Thoracic aorta (tissue), 2 donors: ENCODE data around the gene BEND6. TPM values are rescaled to one million over a fixed set of nuclear protein-coding genes. Genes with fewer than 3 reads are reported as not detected.

ENCODE experiments used
- ATAC-seq: fragments of 150-250 bp; one replicate; pipeline ENCODE4 v1.8.0; 2017; ENCODE audit warnings: low read depth; ENCODE audit not compliant: insufficient number of reproducible peaks, low FRiP score
- DNase-seq: peaks from one replicate; pipeline ENCODE4 v3.0.0-alpha.2; 2020; ENCODE audit warnings: low spot score
- H3K27ac ChIP-seq, 2 donors: fragments of 200-600 bp; sonication (generic); 1 replicate in 1 of 2; 2 replicates in 1 of 2; pipeline ENCODE4 v1.5.1; 2016; ENCODE audit warnings: mild to moderate bottlenecking in 2 of 2, moderate library complexity in 2 of 2
- H3K27me3 ChIP-seq: fragments of 200-600 bp; sonication (generic); replicated peaks from 2 replicates; pipeline ENCODE4 v1.6.0; 2016; ENCODE audit warnings: mild to moderate bottlenecking; ENCODE audit not compliant: insufficient read depth
- H3K36me3 ChIP-seq: fragments of 200-600 bp; sonication (generic); one replicate; pipeline ENCODE4 v1.5.1; 2016
- H3K4me1 ChIP-seq, 2 donors: fragments of 200-600 bp; sonication (generic); 1 replicate in 1 of 2; 2 replicates in 1 of 2; pipeline versions ENCODE4 v1.5.1 to v1.6.0; 2016; ENCODE audit warnings: low read depth in 2 of 2, mild to moderate bottlenecking in 1 of 2; ENCODE audit not compliant: control insufficient read depth in 1 of 2
- H3K4me3 ChIP-seq: fragments of 200-600 bp; sonication (generic); 2 replicates; pipeline ENCODE4 v1.5.1; 2016; ENCODE audit warnings: mild to moderate bottlenecking
- H3K9me3 ChIP-seq: fragments of 200-600 bp; sonication (generic); 2 replicates; pipeline ENCODE4 v1.5.1; 2016
- CTCF ChIP-seq: fragments of 200-600 bp; sonication (generic); IDR thresholded peaks from one replicate; pipeline ENCODE4 v1.5.1; 2019; ENCODE audit warnings: antibody characterized with exemption
- total RNA-seq, 2 donors: library from RNA; depleted of rRNA; stranded (reverse); fragments of >200 nt; gene quantifications; one replicate each; pipeline versions ENCODE4 v1.1.0 to v1.2.3, GENCODE V29; 2016

Gene BEND6
- total RNA-seq = under 1 TPM; 0.21 to 0.27 TPM

DNA sequence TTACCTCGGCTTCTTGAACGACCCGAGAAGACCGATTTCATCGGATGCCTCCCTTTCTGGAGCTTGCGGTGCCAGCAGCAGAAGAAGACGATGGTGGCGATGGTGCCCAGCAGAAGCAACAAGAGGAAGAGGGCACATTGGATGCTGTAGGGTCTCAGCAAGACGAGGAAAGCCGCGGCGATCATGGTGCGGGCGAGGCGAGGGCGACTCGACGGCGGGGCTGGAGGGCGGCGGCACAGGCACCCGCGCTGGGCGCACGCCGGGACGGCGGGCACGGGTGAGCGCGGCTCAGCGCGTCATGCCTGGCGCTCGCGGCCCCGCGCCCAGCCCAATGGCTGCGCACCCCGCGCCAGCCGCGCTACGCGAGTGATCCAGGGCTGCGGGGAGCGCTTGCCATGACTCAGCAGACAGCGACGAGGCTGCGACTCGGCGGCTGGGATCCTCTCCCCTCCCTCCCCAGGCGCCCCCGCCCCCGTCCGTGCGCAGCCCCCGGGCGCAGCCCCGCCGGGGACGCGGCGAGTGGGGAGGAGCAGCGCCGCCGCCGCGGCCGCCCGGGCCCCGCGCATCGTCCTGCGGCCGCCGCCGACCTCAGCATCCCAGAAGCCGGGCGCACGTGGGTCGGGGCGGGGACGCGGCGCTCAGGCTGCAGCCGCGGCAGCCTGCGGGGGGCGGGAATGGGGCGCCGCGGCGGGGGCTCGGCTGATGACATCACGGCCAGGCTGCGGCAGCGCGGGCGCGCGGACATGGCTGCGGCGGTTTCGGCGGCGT, at the start of gene BEND6:
BEND6 (plus strand) TSS at position 705 of the 768 bp plus-strand sequence. CDS start 26,704 bp downstream, outside the sequence.
- ATAC-seq (peak; percentile 38), DNase-seq (no peak)
- H3K9me3 ChIP-seq = no peaks in the 10 kb centered on the region
- peak within 1 kb of the TSS; percentile 48 to 51 for H3K27ac ChIP-seq
- H3K27me3 ChIP-seq = no peaks in the 10 kb centered on the region
- H3K36me3 ChIP-seq = no peaks in the 10 kb centered on the region
- H3K4me3 ChIP-seq = peak within 1 kb of the TSS; percentile 86
- TF ChIP-seq CTCF = no peak
- H3K4me1 ChIP-seq = peaks cover under 1 to 20% of the 10 kb centered on the region in 2 donors

- no peak for ATAC-seq
- no peaks in the 10 kb centered on the region for H3K27me3 ChIP-seq
- no peak for TF ChIP-seq CTCF
Observed at GRCh38 chr6:56905378-56905777, 49.5 kb upstream of the BEND6 start.

GRCh38 chr6:56906752-56907151, 48.2 kb upstream of the BEND6 start:
- no peak for TF ChIP-seq CTCF
- no peak overlapping the region for H3K4me3 ChIP-seq
- H3K36me3 ChIP-seq = no peaks in the 10 kb centered on the region
- H3K4me1 ChIP-seq = no peaks in the 10 kb centered on the region
- DNase-seq = no peak
- H3K9me3 ChIP-seq = no peaks in the 10 kb centered on the region
- no peak overlapping the region for H3K27ac ChIP-seq
- H3K27me3 ChIP-seq = no peaks in the 10 kb centered on the region
- ATAC-seq = no peak

More at GRCh38 chr6:56905378-56905777, 49.5 kb upstream of the BEND6 start:
- H3K9me3 ChIP-seq = no peaks in the 10 kb centered on the region
- no peak overlapping the region for H3K4me3 ChIP-seq
- no peaks in the 10 kb centered on the region for H3K36me3 ChIP-seq
- DNase-seq = no peak
- H3K27ac ChIP-seq = no peak overlapping the region
- H3K4me1 ChIP-seq = no peaks in the 10 kb centered on the region

- ATAC-seq = no peak
Observed at GRCh38 chr6:56909115-56909907, 45.6 kb upstream of the BEND6 start.

More at GRCh38 chr6:56909115-56909907, 45.6 kb upstream of the BEND6 start:
- H3K4me1 ChIP-seq = no peaks in the 10 kb centered on the region
- H3K9me3 ChIP-seq = no peaks in the 10 kb centered on the region
- H3K27me3 ChIP-seq = no peaks in the 10 kb centered on the region
- DNase-seq = no peak
- H3K36me3 ChIP-seq = no peaks in the 10 kb centered on the region
- no peak overlapping the region for H3K4me3 ChIP-seq
- no peak for TF ChIP-seq CTCF
- H3K27ac ChIP-seq = no peak overlapping the region
